K562 (cell line): ENCODE data around the gene TICAM1.
"Not testable (repeated sequence)": the region's sequence is repeated elsewhere in the genome, so short reads cannot be mapped to it uniquely, and the experiment has no call there.

Source experiments
- ARNT ChIP-seq, 2 experiments: fragments of 450-650 bp; IDR thresholded peaks; 2 replicates each; pipeline ENCODE4 v1.6.1; 2016; ENCODE audit warnings: mild to moderate bottlenecking in 1 of 2
- CREBBP ChIP-seq: IDR thresholded peaks from one replicate; pipeline ENCODE4 v1.6.1; 2012; ENCODE audit warnings: low read depth, mild to moderate bottlenecking, control low read depth, inconsistent platforms, low read length
- IRF2 ChIP-seq: sonication (generic); formaldehyde crosslinking; IDR thresholded peaks from 2 replicates; pipeline ENCODE4 v1.8.1; 2022; ENCODE audit warnings: mild to moderate bottlenecking, missing genetic modification reagents
- MAFK ChIP-seq: IDR thresholded peaks from 2 replicates; pipeline ENCODE4 v1.6.1; 2011; ENCODE audit warnings: low read length, improper control_type of control experiment
- TF ChIP-seq, protein P1 (sequence below), 3 experiments: IDR thresholded peaks in 2 of 3; conservative IDR thresholded peaks in 1 of 3; 2 replicates each; pipeline ENCODE4 v1.5.1; 2011 to 2012; ENCODE audit warnings: low read length in 3 of 3, mild to moderate bottlenecking in 3 of 3, control low read depth in 2 of 3, improper control_type of control experiment in 1 of 3, inconsistent platforms in 1 of 3, low read depth in 1 of 3, mixed read lengths in 1 of 3, moderate library complexity in 1 of 3; ENCODE audit not compliant: insufficient read depth in 2 of 3
- TF ChIP-seq, protein P2 (sequence below): sonication (generic); formaldehyde crosslinking; IDR thresholded peaks from 2 replicates; pipeline ENCODE4 v1.8.0; 2022; ENCODE audit warnings: missing genetic modification reagents, mild to moderate bottlenecking, borderline replicate concordance

DNA sequence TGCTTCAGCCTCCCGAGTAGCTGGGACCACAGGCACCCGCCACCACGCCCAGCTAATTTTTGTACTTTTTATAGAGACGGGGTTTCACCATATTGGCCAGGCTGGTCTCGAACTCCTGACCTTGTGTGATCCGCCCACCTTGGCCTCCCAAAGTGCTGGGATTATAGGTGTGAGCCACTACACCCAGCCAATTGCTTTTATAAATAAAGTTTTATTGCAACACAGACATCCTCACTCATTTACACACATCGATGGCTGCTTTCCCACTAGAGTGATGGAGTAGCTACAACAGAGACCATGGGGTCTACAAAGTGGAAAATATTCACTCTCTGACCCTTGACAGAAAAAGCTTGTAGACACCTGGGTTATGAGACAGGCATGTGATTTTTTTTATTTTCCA lies 9.2 kb downstream of the TICAM1 start:
- TF ChIP-seq MAFK; ARNT (IDR thresholded peaks at IDR 0.05); IRF2 (CRISPR knock-in tag); CREBBP: not testable (repeated sequence)
- TF ChIP-seq, protein P1, sequence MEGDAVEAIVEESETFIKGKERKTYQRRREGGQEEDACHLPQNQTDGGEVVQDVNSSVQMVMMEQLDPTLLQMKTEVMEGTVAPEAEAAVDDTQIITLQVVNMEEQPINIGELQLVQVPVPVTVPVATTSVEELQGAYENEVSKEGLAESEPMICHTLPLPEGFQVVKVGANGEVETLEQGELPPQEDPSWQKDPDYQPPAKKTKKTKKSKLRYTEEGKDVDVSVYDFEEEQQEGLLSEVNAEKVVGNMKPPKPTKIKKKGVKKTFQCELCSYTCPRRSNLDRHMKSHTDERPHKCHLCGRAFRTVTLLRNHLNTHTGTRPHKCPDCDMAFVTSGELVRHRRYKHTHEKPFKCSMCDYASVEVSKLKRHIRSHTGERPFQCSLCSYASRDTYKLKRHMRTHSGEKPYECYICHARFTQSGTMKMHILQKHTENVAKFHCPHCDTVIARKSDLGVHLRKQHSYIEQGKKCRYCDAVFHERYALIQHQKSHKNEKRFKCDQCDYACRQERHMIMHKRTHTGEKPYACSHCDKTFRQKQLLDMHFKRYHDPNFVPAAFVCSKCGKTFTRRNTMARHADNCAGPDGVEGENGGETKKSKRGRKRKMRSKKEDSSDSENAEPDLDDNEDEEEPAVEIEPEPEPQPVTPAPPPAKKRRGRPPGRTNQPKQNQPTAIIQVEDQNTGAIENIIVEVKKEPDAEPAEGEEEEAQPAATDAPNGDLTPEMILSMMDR (IDR thresholded peaks at IDR 0.05 in 2 of 3, conservative IDR thresholded peaks at IDR 0.05 in 1 of 3; ENCODE audit: insufficient read depth in 2 of 3, low read depth in 1 of 3, low read length in 3 of 3): not testable (repeated sequence)
- TF ChIP-seq, protein P2, sequence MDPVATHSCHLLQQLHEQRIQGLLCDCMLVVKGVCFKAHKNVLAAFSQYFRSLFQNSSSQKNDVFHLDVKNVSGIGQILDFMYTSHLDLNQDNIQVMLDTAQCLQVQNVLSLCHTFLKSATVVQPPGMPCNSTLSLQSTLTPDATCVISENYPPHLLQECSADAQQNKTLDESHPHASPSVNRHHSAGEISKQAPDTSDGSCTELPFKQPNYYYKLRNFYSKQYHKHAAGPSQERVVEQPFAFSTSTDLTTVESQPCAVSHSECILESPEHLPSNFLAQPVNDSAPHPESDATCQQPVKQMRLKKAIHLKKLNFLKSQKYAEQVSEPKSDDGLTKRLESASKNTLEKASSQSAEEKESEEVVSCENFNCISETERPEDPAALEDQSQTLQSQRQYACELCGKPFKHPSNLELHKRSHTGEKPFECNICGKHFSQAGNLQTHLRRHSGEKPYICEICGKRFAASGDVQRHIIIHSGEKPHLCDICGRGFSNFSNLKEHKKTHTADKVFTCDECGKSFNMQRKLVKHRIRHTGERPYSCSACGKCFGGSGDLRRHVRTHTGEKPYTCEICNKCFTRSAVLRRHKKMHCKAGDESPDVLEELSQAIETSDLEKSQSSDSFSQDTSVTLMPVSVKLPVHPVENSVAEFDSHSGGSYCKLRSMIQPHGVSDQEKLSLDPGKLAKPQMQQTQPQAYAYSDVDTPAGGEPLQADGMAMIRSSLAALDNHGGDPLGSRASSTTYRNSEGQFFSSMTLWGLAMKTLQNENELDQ: not testable (repeated sequence)
